HFFc6 (cell line): ENCODE measurements around the gene SUSD3. TPM values are rescaled to one million over a fixed set of nuclear protein-coding genes. Genes with fewer than 3 reads are reported as not detected.

Experiments used
- DNase-seq: peaks from one replicate; pipeline ENCODE4 v3.0.0-alpha.2; 2018
- H3K27ac Mint-ChIP-seq: 2 replicates; pipeline ENCODE4 v1.8.0; 2020; ENCODE audit warnings: mild to moderate bottlenecking, mixed read lengths
- H3K27me3 Mint-ChIP-seq: 2 replicates; pipeline ENCODE4 v1.8.0; 2021; ENCODE audit warnings: mild to moderate bottlenecking, moderate library complexity, mixed read lengths; ENCODE audit not compliant: insufficient read depth
- H3K36me3 Mint-ChIP-seq: 2 replicates; pipeline ENCODE4 v1.8.0; 2021; ENCODE audit warnings: low read depth, mixed read lengths
- H3K4me1 Mint-ChIP-seq: 2 replicates; pipeline ENCODE4 v1.8.0; 2020; ENCODE audit warnings: low read depth, mixed read lengths
- H3K4me3 Mint-ChIP-seq: 2 replicates; pipeline ENCODE4 v1.8.0; 2020; ENCODE audit warnings: mild to moderate bottlenecking, moderate library complexity, mixed read lengths
- H3K9me3 Mint-ChIP-seq: 2 replicates; pipeline ENCODE4 v1.8.0; 2020; ENCODE audit warnings: mild to moderate bottlenecking, mixed read lengths
- CTCF ChIP-seq: fragments of 200-600 bp; sonication (generic); IDR thresholded peaks from 2 replicates; pipeline ENCODE4 v1.5.0; 2021; ENCODE audit warnings: antibody characterized with exemption, mild to moderate bottlenecking
- total RNA-seq, 6 experiments: library from RNA; stranded (reverse); fragmentation: NEBNext Ultra II Directional; extraction: Animal tissue kit (Norgen Biotek cat#: 25700); gene quantifications; 2 replicates in 1 of 6; 3 replicates in 5 of 6; pipeline ENCODE4 v1.2.3, GENCODE V29; 2021

The SUSD3 gene
- total RNA-seq, 6 experiments from 2014 or later: 0.28 to 0.76 TPM; not detected in 4

DNA sequence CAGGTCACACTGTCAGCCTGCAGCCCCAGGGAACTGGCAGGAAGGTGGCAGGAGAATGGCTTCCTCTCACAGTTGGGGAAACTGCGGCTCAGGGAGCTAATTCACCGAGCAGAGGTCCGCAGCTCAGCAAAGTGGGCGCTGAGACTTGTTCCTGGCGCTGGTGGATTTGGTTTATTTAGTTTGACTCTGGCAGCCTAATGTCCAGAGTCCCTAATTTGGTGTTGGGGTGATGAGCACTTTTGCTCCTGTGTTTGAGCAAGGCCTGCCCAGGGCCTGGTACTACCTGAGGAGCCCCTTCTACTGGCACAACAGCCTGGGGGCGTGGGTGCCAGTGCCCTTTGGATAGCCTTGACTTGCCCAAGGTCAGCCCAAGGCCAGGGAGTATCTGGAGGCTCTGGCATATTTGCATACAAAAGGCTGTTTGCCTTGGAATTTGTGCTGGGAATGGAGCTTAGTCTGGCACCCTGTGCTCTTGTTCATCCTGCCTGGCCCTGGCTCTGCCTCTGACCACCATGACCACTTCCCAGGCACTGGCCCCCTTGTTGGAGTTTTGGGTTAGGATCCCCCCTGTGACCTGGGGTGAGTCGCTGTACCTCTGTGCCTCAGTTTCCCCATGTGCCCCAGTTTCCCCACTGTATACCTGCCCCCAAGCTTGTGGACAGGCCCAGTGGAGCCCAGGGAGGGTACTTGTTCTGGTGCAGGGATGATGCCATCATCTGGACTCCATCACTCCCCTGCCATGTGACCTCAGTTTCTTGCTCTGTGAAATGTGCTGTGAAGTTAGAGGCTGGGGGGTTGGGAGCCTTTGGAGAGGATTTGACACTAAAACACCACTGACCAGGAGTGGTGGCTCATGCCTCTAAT is 1.4 kb downstream of the SUSD3 start:
- Mint-ChIP-seq H3K36me3 (no peaks in the 10 kb centered on the region), H3K27ac (peak overlapping the region; percentile 70; the same call in 1 of the 2 replicates), H3K27me3 (peaks cover 13% of the 10 kb centered on the region), H3K4me3 (no peak overlapping the region), H3K9me3 (no peaks in the 10 kb centered on the region), H3K4me1 (peaks cover 17% of the 10 kb centered on the region)
- no peak for TF ChIP-seq CTCF
- DNase-seq: no peak

DNA sequence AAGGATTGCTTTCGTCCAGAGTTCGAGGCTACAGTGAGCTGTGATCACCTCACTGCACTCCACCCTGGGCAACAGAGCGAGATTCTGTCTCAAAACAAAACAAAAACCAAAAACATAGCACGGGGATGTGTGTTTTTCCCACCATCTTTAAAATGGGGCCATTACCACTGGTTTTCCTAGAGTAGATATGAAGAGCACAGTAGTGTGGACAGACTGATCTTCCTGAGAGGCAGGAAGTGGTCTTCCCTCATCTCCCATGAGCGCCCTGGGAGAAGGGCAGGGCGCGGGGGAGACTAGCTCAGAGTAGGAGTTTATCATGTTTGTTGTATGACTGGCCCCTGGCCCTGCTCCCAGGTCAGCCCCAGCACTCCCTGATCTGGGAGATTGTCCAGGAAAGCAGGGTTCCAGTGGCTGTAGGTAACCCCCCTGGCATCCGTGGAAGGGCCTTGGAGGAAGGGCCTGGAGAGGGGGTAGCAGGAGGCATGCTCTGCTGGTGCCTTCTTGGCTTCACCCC is 2.3 kb downstream of the SUSD3 start:
- Mint-ChIP-seq H3K36me3 (no peaks in the 10 kb centered on the region), H3K27ac (peak overlapping the region; percentile 70), H3K4me3 (no peak overlapping the region), H3K9me3 (no peaks in the 10 kb centered on the region), H3K27me3 (peaks cover 18% of the 10 kb centered on the region), H3K4me1 (peaks cover 17% of the 10 kb centered on the region)
- no peak for TF ChIP-seq CTCF
- DNase-seq: peak; percentile 11

DNA sequence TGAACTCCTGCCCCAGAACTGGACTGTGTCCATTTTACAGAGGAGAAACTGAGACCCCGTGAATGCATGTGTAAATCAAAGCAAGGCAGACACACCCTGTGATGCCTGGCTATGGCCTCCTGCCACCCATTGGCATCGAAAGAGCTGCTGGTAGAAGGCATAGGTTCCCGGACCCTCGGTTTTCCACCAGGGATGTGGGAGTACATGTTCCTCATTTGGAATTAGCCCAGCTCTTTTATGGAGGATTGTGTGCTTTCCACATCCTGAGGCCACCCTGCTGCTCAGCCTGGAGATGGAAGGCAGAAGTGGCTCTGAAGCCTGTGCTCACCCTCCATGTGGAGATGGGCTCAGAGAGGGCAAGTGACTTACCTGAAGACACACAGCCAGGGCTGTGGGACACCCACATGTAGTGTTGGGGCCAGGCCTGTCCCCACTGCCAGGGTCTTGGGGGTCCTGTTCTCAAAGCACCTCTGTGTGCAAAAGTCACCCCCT is 2.8 kb downstream of the SUSD3 start:
- Mint-ChIP-seq H3K27me3 (peaks cover 21% of the 10 kb centered on the region), H3K27ac (peak overlapping the region; percentile 70), H3K36me3 (no peaks in the 10 kb centered on the region), H3K4me1 (peaks cover 17% of the 10 kb centered on the region), H3K9me3 (no peaks in the 10 kb centered on the region), H3K4me3 (no peak overlapping the region)
- no peak for DNase-seq
- TF ChIP-seq CTCF: no peak

GRCh38 chr9:93061791-93062763 is 3.6 kb downstream of the SUSD3 start:
- no peak for DNase-seq
- Mint-ChIP-seq H3K4me1 (peaks cover 17% of the 10 kb centered on the region), H3K36me3 (no peaks in the 10 kb centered on the region)

More at GRCh38 chr9:93061791-93062763, 3.6 kb downstream of the SUSD3 start:
- TF ChIP-seq CTCF: no peak
- Mint-ChIP-seq H3K27me3 (peaks cover 21% of the 10 kb centered on the region), H3K4me3 (no peak overlapping the region), H3K9me3 (no peaks in the 10 kb centered on the region), H3K27ac (no peak overlapping the region)
